ENCODE results near the gene SP3.

The SP3 gene

GRCh38 chr2:173948198-173948597 lies 17.0 kb downstream of the SP3 start:
- H3K4me3 ChIP-seq (ENCODE audit: low read depth, low read length) = no peak overlapping the region
- TF ChIP-seq MYC (IDR thresholded peaks at IDR 0.05; ENCODE audit: low read depth, low read length) (no peak), MAX (IDR thresholded peaks at IDR 0.05; ENCODE audit: low read depth, low read length) (no peak), POLR2A (IDR thresholded peaks at IDR 0.05; ENCODE audit: extremely low read depth, insufficient read length) (no peak), CTCF (IDR thresholded peaks at IDR 0.05; ENCODE audit: low read depth, low read length) (no peak)
- DNase-seq (ENCODE audit: low read depth) = no peak

GRCh38 chr2:173947131-173947530 lies 18.0 kb downstream of the SP3 start:
- H3K4me3 ChIP-seq (ENCODE audit: low read depth, low read length) = no peak overlapping the region
- TF ChIP-seq POLR2A (IDR thresholded peaks at IDR 0.05; ENCODE audit: extremely low read depth, insufficient read length) = no peak
- TF ChIP-seq CTCF (IDR thresholded peaks at IDR 0.05; ENCODE audit: low read depth, low read length) = no peak
- no peak for TF ChIP-seq MYC (IDR thresholded peaks at IDR 0.05; ENCODE audit: low read depth, low read length)
- no peak for TF ChIP-seq MAX (IDR thresholded peaks at IDR 0.05; ENCODE audit: low read depth, low read length)
- no peak for DNase-seq (ENCODE audit: low read depth)

GRCh38 chr2:173943738-173944137 lies 21.4 kb downstream of the SP3 start:
- H3K4me3 ChIP-seq (ENCODE audit: low read depth, low read length) = no peak overlapping the region
- TF ChIP-seq CTCF (IDR thresholded peaks at IDR 0.05; ENCODE audit: low read depth, low read length) (no peak), POLR2A (IDR thresholded peaks at IDR 0.05; ENCODE audit: extremely low read depth, insufficient read length) (no peak), MYC (IDR thresholded peaks at IDR 0.05; ENCODE audit: low read depth, low read length) (no peak), MAX (IDR thresholded peaks at IDR 0.05; ENCODE audit: low read depth, low read length) (no peak)
- DNase-seq (ENCODE audit: low read depth) = no peak

GRCh38 chr2:173942861-173943523 lies 22.2 kb downstream of the SP3 start:
- DNase-seq (ENCODE audit: low read depth) = no peak
- TF ChIP-seq CTCF (IDR thresholded peaks at IDR 0.05; ENCODE audit: low read depth, low read length) (no peak), MAX (IDR thresholded peaks at IDR 0.05; ENCODE audit: low read depth, low read length) (no peak), POLR2A (IDR thresholded peaks at IDR 0.05; ENCODE audit: extremely low read depth, insufficient read length) (no peak), MYC (IDR thresholded peaks at IDR 0.05; ENCODE audit: low read depth, low read length) (no peak)
- no peak overlapping the region for H3K4me3 ChIP-seq (ENCODE audit: low read depth, low read length)

GRCh38 chr2:173941567-173941966 lies 23.6 kb downstream of the SP3 start:
- no peak for DNase-seq (ENCODE audit: low read depth)
- no peak for TF ChIP-seq POLR2A (IDR thresholded peaks at IDR 0.05; ENCODE audit: extremely low read depth, insufficient read length)
- no peak for TF ChIP-seq CTCF (IDR thresholded peaks at IDR 0.05; ENCODE audit: low read depth, low read length)
- TF ChIP-seq MAX (IDR thresholded peaks at IDR 0.05; ENCODE audit: low read depth, low read length) = no peak
- TF ChIP-seq MYC (IDR thresholded peaks at IDR 0.05; ENCODE audit: low read depth, low read length) = no peak
- no peak overlapping the region for H3K4me3 ChIP-seq (ENCODE audit: low read depth, low read length)
